ENCODE results near the gene CHGA.

DNA sequence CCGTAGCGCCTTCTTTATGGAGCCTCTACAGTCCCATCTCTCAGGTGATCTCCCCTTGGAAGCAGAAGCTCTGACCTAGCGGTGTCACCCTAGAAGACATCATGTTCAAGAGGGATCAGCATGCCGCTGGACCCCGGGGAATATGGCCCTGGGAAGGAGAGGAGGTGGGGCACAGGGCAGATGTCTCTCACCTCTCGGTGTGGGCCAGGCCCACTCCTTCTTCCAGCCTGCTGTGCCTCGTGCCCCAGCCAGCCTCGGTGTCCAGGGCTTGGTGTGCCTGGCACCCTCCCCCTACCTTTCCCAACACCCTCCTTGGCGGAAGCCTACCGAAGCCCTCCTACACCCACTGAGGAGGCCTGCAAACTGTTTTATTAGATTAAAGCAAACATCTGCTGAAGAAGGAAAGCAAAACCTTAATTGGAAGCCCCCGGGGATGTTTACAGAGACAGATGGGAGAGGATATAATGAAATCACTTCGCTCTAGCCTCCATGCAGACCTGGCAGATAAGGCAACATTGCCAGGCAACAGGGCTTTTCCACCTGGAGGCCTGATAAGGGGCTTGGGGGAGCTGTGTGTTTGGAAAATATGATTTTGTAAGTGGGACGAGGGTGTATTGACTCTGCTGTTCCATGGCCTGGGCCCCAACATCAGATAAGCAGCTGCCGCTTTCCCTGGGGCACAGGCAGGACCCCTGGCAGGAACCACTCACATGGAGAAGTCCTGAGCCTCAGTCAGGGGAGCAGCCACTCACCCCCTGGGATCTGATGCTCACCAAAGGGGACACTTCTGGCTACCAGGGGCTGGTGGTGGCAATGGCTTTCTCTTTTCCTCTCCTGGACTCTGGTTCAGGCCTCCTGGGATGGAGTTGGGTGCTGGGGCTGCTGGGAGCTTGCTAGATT, 5.7 kb upstream of the CHGA start:
- TF ChIP-seq, protein P1, sequence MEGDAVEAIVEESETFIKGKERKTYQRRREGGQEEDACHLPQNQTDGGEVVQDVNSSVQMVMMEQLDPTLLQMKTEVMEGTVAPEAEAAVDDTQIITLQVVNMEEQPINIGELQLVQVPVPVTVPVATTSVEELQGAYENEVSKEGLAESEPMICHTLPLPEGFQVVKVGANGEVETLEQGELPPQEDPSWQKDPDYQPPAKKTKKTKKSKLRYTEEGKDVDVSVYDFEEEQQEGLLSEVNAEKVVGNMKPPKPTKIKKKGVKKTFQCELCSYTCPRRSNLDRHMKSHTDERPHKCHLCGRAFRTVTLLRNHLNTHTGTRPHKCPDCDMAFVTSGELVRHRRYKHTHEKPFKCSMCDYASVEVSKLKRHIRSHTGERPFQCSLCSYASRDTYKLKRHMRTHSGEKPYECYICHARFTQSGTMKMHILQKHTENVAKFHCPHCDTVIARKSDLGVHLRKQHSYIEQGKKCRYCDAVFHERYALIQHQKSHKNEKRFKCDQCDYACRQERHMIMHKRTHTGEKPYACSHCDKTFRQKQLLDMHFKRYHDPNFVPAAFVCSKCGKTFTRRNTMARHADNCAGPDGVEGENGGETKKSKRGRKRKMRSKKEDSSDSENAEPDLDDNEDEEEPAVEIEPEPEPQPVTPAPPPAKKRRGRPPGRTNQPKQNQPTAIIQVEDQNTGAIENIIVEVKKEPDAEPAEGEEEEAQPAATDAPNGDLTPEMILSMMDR (IDR thresholded peaks at IDR 0.05): no peak
- no peak for TF ChIP-seq POLR2AphosphoS5 (IDR thresholded peaks at IDR 0.05)

Measured in prostate gland (tissue), 2 donors.